Neuronal stem cell (in vitro differentiated cells): ENCODE measurements around the gene NPPC.

Experiments used
- DNase-seq: peaks from one replicate; pipeline ENCODE4 v3.0.0-alpha.2; 2013; ENCODE audit warnings: low spot score
- H2AFZ ChIP-seq: one replicate; pipeline ENCODE4 v1.6.1; 2013; ENCODE audit warnings: mild to moderate bottlenecking, low read length, inconsistent platforms
- H2AK5ac ChIP-seq: 2 replicates; pipeline ENCODE4 v1.6.1; 2013; ENCODE audit warnings: low read depth, mild to moderate bottlenecking, inconsistent platforms, low read length, moderate library complexity, mixed read lengths
- H2BK120ac ChIP-seq: 2 replicates; pipeline ENCODE4 v1.6.1; 2013; ENCODE audit warnings: low read depth, mild to moderate bottlenecking, inconsistent platforms, low read length, moderate library complexity, mixed read lengths
- H2BK12ac ChIP-seq: one replicate; pipeline ENCODE4 v1.6.1; 2013; ENCODE audit warnings: low read length, inconsistent platforms
- H2BK15ac ChIP-seq: 2 replicates; pipeline ENCODE4 v1.6.1; 2013; ENCODE audit warnings: mild to moderate bottlenecking, low read length, inconsistent platforms, mixed read lengths
- H2BK5ac ChIP-seq: one replicate; pipeline ENCODE4 v1.6.1; 2013; ENCODE audit warnings: inconsistent platforms, mild to moderate bottlenecking, low read length, moderate library complexity
- H3K14ac ChIP-seq: one replicate; pipeline ENCODE4 v1.6.1; 2013; ENCODE audit warnings: low read length, inconsistent platforms
- H3K18ac ChIP-seq: 2 replicates; pipeline ENCODE4 v1.6.1; 2013; ENCODE audit warnings: low read length, inconsistent platforms
- H3K23ac ChIP-seq: 2 replicates; pipeline ENCODE4 v1.6.1; 2013; ENCODE audit warnings: low read depth, mild to moderate bottlenecking, mixed read lengths, low read length, inconsistent platforms; ENCODE audit not compliant: poor library complexity
- H3K27ac ChIP-seq: replicated peaks from 3 replicates; pipeline ENCODE4 v1.5.1; 2013; ENCODE audit warnings: low read length, inconsistent platforms
- H3K27me3 ChIP-seq, 3 experiments: 2 replicates each; pipeline ENCODE4 v1.6.1; 2013; ENCODE audit warnings: low read length in 3 of 3, mild to moderate bottlenecking in 2 of 3, inconsistent platforms in 1 of 3, low read depth in 1 of 3, mixed read lengths in 1 of 3, moderate library complexity in 1 of 3; ENCODE audit not compliant: control insufficient read depth in 3 of 3, insufficient read depth in 3 of 3
- H3K36me3 ChIP-seq, 2 donors: replicated peaks in 1 of 2; 2 replicates each; pipeline ENCODE4 v1.6.1; 2013; ENCODE audit warnings: low read length in 2 of 2; ENCODE audit not compliant: control insufficient read depth in 2 of 2, insufficient read depth in 2 of 2
- H3K4ac ChIP-seq: 2 replicates; pipeline ENCODE4 v1.6.1; 2013; ENCODE audit warnings: inconsistent platforms, mild to moderate bottlenecking, low read length, moderate library complexity
- H3K4me1 ChIP-seq, 2 donors: 1 replicate in 1 of 2; 2 replicates in 1 of 2; pipeline ENCODE4 v1.6.1; 2013; ENCODE audit warnings: low read length in 2 of 2, low read depth in 1 of 2; ENCODE audit not compliant: control insufficient read depth in 2 of 2, insufficient read depth in 1 of 2
- H3K4me2 ChIP-seq: one replicate; pipeline ENCODE4 v1.6.1; 2013; ENCODE audit warnings: mild to moderate bottlenecking, low read length, inconsistent platforms; ENCODE audit not compliant: insufficient read depth, poor library complexity, severe bottlenecking
- H3K4me3 ChIP-seq, 2 donors: 2 replicates each; pipeline ENCODE4 v1.5.1; 2013; ENCODE audit warnings: low read length in 2 of 2, mild to moderate bottlenecking in 2 of 2, inconsistent platforms in 1 of 2, moderate library complexity in 1 of 2
- H3K79me1 ChIP-seq: one replicate; pipeline ENCODE4 v1.6.1; 2013; ENCODE audit warnings: low read depth, mild to moderate bottlenecking, inconsistent platforms, low read length, moderate library complexity
- H3K9ac ChIP-seq: one replicate; pipeline ENCODE4 v1.6.1; 2013; ENCODE audit warnings: mild to moderate bottlenecking, low read depth, low read length, inconsistent platforms; ENCODE audit not compliant: poor library complexity
- H3K9me3 ChIP-seq, 2 donors: replicated peaks in 1 of 2; 2 replicates each; pipeline versions ENCODE3 to v1.6.1; 2013; ENCODE audit warnings: low read length in 2 of 2, mild to moderate bottlenecking in 2 of 2, inconsistent platforms in 1 of 2, low read depth in 1 of 2, mixed read lengths in 1 of 2, moderate library complexity in 1 of 2; ENCODE audit not compliant: control insufficient read depth in 2 of 2, insufficient read depth in 1 of 2
- H4K8ac ChIP-seq: one replicate; pipeline ENCODE4 v1.6.1; 2013; ENCODE audit warnings: low read depth, mild to moderate bottlenecking, inconsistent platforms, low read length, moderate library complexity
- H4K91ac ChIP-seq: one replicate; pipeline ENCODE4 v1.6.1; 2013; ENCODE audit warnings: low read length, low read depth, mild to moderate bottlenecking, inconsistent platforms; ENCODE audit not compliant: poor library complexity
- WGBS, 2 donors: extraction: QIAGEN DNeasy Blood & Tissue Kit; methylation state at CpG; one replicate each; pipeline ENCODE4 v1.1.7; 2013; ENCODE audit warnings: missing lambda C conversion rate in 2 of 2, mixed read lengths in 1 of 2; ENCODE audit not compliant: insufficient read length in 2 of 2, insufficient replicate concordance in 1 of 2; ENCODE audit errors: extremely low coverage in 2 of 2; 5-methylcytosine and 5-hydroxymethylcytosine counted together

NPPC gene

DNA sequence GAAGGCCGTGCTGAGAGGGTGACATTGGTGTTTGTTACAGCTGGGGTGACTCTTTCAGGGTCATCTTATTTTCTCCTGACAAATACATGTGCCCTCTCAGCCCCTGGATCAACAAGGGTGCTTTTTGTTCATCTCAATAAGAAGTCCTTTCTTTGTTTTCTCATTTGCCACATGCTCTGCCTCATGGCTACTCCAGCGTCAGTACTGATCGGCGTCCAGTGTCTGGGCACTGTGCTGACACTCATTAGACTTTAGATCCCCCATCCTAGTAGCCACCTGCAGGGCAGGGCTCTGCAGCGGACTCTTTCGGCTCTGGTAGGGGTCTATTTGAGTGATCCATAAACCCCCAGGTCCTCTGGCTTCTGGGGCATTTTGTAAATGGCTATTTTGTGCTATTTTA is 38.4 kb downstream of the NPPC start:
- no peak overlapping the region for H4K91ac ChIP-seq
- H2BK5ac ChIP-seq = no peak overlapping the region
- H3K9me3 ChIP-seq = peaks cover 0 to 2% of the 10 kb centered on the region in 2 donors
- H4K8ac ChIP-seq = no peak overlapping the region
- no peak overlapping the region for H3K14ac ChIP-seq
- no peaks in the 10 kb centered on the region for H3K79me1 ChIP-seq
- H2AFZ ChIP-seq = no peak overlapping the region
- no peak overlapping the region for H2BK120ac ChIP-seq
- no peak overlapping the region for H3K23ac ChIP-seq
- H3K36me3 ChIP-seq = no peaks in the 10 kb centered on the region
- peaks cover 0 to 17% (median 0%) of the 10 kb centered on the region in 3 experiments for H3K27me3 ChIP-seq
- no peak overlapping the region for H3K9ac ChIP-seq
- H3K18ac ChIP-seq = no peak overlapping the region
- H3K4me3 ChIP-seq = no peak overlapping the region
- H3K27ac ChIP-seq = no peak overlapping the region
- no CpG with 5 or more reads among the region's 6 CpGs for WGBS, 2 donors
- H2AK5ac ChIP-seq = no peak overlapping the region
- H3K4ac ChIP-seq = no peak overlapping the region
- no peak overlapping the region for H2BK12ac ChIP-seq
- H3K4me2 ChIP-seq = no peak overlapping the region
- H3K4me1 ChIP-seq = no peaks in the 10 kb centered on the region
- no peak overlapping the region for H2BK15ac ChIP-seq
- DNase-seq = no peak

DNA sequence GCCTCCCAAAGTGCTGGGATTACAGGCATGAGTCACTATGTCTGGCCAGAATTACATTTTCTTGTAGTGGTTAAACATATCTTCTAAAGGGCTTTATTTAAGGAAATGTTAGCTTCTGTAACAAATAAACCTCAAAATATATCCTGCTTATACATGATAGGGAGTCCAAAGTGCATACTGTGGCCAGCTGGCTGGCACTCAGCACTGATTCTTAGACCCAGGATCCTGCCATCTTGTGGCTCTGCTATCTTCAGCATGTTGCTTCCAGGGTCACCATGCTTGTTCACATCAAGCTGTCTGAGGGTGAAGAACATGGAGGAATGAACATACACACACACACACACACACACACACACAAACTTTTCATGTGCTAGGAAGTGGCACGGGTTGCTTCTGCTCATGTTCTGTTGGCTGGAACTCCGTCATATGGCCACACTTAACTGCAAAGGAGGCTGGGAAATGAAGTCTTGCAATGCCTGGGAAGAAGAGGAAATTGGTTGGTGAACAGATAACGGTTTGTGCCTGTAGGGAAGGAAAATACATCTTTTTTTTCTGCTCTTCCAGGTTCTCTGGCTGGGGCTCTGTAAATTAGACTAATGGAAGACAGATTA is 40.0 kb downstream of the NPPC start:
- Histone ChIP-seq H3K4me3 (no peak overlapping the region), H2BK120ac (no peak overlapping the region), H2BK12ac (no peak overlapping the region), H3K36me3 (no peaks in the 10 kb centered on the region), H3K18ac (no peak overlapping the region), H3K9me3 (peaks cover 0 to 2% of the 10 kb centered on the region in 2 donors), H3K4me1 (no peaks in the 10 kb centered on the region), H3K4ac (no peak overlapping the region), H3K79me1 (no peaks in the 10 kb centered on the region), H2AFZ (no peak overlapping the region), H3K27ac (no peak overlapping the region), H4K8ac (no peak overlapping the region), H3K27me3 (peaks cover 0 to 24% (median 0%) of the 10 kb centered on the region in 3 experiments), H3K23ac (no peak overlapping the region), H4K91ac (no peak overlapping the region), H2BK15ac (no peak overlapping the region), H3K14ac (no peak overlapping the region), H3K4me2 (no peak overlapping the region), H3K9ac (no peak overlapping the region), H2AK5ac (no peak overlapping the region), H2BK5ac (no peak overlapping the region)
- DNase-seq = no peak
- WGBS, 2 donors = no CpG with 5 or more reads among the region's 3 CpGs

DNA sequence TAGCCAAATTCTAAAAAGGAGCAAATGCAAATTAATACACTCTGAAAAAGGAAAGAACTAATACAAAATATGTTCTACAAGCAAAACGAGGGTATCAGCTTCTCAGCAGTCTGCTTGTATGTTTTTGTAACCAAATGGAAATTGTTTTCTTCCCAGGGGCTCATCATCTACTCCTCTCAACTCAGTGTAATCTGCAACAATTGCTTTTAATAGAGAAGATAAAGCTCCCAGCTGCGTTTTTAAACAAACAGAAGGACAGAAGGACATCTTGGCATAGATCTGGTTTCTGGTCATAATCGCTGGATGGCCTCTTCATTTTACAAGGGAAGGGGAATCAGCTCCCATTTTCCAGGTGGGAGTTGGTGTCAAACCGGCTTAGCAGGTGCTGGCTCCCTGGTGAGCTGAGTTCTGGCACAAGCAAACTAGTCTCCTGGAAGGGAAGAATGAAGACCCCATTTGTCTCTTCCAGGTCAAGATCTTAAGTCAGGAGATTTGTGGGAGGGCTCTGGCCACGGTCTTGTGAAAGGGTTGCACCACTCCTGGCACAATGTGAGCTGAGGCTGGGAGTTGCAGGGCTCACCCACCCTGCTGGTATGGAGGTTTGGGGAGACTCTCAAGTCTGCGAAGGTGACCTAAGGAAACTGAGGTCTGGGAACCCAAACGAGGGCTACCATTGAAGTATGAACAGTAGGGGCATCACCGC is 41.6 kb downstream of the NPPC start:
- Histone ChIP-seq H3K27me3 (peaks cover 0 to 24% (median 0%) of the 10 kb centered on the region in 3 experiments), H3K4me3 (no peak overlapping the region), H2BK120ac (no peak overlapping the region), H3K4ac (no peak overlapping the region), H2AFZ (no peak overlapping the region), H4K91ac (no peak overlapping the region), H3K23ac (no peak overlapping the region), H2BK5ac (no peak overlapping the region), H3K4me2 (no peak overlapping the region), H2BK12ac (no peak overlapping the region), H3K36me3 (no peaks in the 10 kb centered on the region), H4K8ac (no peak overlapping the region), H3K79me1 (no peaks in the 10 kb centered on the region), H2BK15ac (no peak overlapping the region), H3K9ac (no peak overlapping the region), H3K14ac (no peak overlapping the region), H2AK5ac (no peak overlapping the region), H3K18ac (no peak overlapping the region), H3K27ac (no peak overlapping the region), H3K4me1 (no peaks in the 10 kb centered on the region), H3K9me3 (peaks cover 0 to 2% of the 10 kb centered on the region in 2 donors)
- no peak for DNase-seq
- WGBS, 2 donors = no CpG with 5 or more reads among the region's 8 CpGs

DNA sequence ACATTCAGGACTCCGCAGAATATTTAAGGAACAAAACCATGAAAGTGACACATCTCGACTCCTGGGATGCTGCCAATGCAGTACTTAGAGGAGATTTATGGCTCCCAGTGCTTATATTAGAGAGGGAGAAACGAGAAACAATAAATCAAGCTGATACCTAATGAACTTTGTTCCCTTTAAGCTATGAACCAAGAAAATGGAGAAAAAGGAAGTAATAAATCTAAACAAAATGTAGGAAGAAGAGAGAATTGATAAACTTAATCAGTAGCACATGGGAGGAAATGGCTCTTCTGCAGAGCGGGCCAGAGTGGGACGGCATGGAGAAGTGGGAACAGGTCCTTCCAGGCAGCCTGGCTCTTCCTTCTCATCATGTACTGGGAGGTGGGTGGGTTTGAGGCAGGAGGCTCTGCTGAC is 42.7 kb downstream of the NPPC start:
- no CpG with 5 or more reads among the region's 5 CpGs for WGBS, 2 donors
- H3K4me1 ChIP-seq = no peaks in the 10 kb centered on the region
- peaks cover 0 to 2% of the 10 kb centered on the region in 2 donors for H3K9me3 ChIP-seq
- H3K4me3 ChIP-seq = no peak overlapping the region
- no peaks in the 10 kb centered on the region for H3K79me1 ChIP-seq
- no peak overlapping the region for H3K18ac ChIP-seq
- peaks cover 0 to 24% (median 0%) of the 10 kb centered on the region in 3 experiments for H3K27me3 ChIP-seq
- H3K9ac ChIP-seq = no peak overlapping the region
- H3K27ac ChIP-seq = no peak overlapping the region
- H3K14ac ChIP-seq = no peak overlapping the region
- H3K4me2 ChIP-seq = no peak overlapping the region
- no peak overlapping the region for H2AFZ ChIP-seq
- no peak overlapping the region for H2BK15ac ChIP-seq
- H4K8ac ChIP-seq = no peak overlapping the region
- no peak for DNase-seq
- H2BK12ac ChIP-seq = no peak overlapping the region
- H3K36me3 ChIP-seq = no peaks in the 10 kb centered on the region
- H4K91ac ChIP-seq = no peak overlapping the region
- no peak overlapping the region for H3K23ac ChIP-seq
- H2BK120ac ChIP-seq = no peak overlapping the region
- H2AK5ac ChIP-seq = no peak overlapping the region
- H3K4ac ChIP-seq = no peak overlapping the region
- no peak overlapping the region for H2BK5ac ChIP-seq
